D721Med (cell line): ENCODE results near the gene CADPS.

Source experiments
- DNase-seq: peaks from one replicate; pipeline ENCODE4 v3.0.0; 2011; ENCODE audit warnings: low spot score; ENCODE audit not compliant: insufficient read length
- FAIRE-seq: peaks from 2 replicates; lab custom pipeline; 2011; peaks lifted over from hg19 to GRCh38; lab: Jason Lieb, UNC
- CTCF ChIP-seq: IDR thresholded peaks from 2 replicates; pipeline ENCODE4 v1.5.1; 2012; ENCODE audit warnings: mild to moderate bottlenecking, control low read depth; ENCODE audit not compliant: insufficient read depth; ENCODE audit errors: missing control alignments

CADPS gene

GRCh38 chr3:62827550-62827949 lies 47.7 kb downstream of the CADPS start:
- DNase-seq (no peak), FAIRE-seq (peak; percentile 95)
- no peak for TF ChIP-seq CTCF

GRCh38 chr3:62824965-62825592 lies 50.1 kb downstream of the CADPS start:
- DNase-seq: no peak
- peak; percentile 61 for FAIRE-seq
- no peak for TF ChIP-seq CTCF

- TF ChIP-seq CTCF: no peak
- peak; percentile 97 for FAIRE-seq
Observed at GRCh38 chr3:62823461-62824050, 51.7 kb downstream of the CADPS start.

GRCh38 chr3:62822905-62823304 lies 52.3 kb downstream of the CADPS start:
- no peak for TF ChIP-seq CTCF
- DNase-seq (no peak), FAIRE-seq (no peak)

More at GRCh38 chr3:62823461-62824050, 51.7 kb downstream of the CADPS start:
- DNase-seq: no peak

- DNase-seq: no peak
- FAIRE-seq: peak; percentile 85
- no peak for TF ChIP-seq CTCF
Observed at GRCh38 chr3:62818347-62818746, 56.9 kb downstream of the CADPS start.

- DNase-seq (no peak), FAIRE-seq (no peak)
- TF ChIP-seq CTCF: no peak
Observed at GRCh38 chr3:62817678-62818077, 57.5 kb downstream of the CADPS start.

GRCh38 chr3:62815981-62816380 lies 59.2 kb downstream of the CADPS start:
- DNase-seq (no peak), FAIRE-seq (peak; percentile 82)
- TF ChIP-seq CTCF: no peak
